Renal cortical epithelial cell (primary cell): Measurements from ENCODE around the gene UNC5A. TPM values are rescaled to one million over a fixed set of nuclear protein-coding genes. Genes with fewer than 3 reads are reported as not detected.

Source experiments
- DNase-seq: peaks from one replicate; pipeline ENCODE4 v3.0.0-alpha.2; 2011; ENCODE audit warnings: low read depth
- total RNA-seq: library from RNA; depleted of rRNA; stranded (reverse); fragments of >200 nt; gene quantifications from 2 replicates; pipeline ENCODE4 v1.2.3, GENCODE V29; 2014

UNC5A gene
- total RNA-seq, 1 donor from 2014 or later, result 2.2 TPM

DNA sequence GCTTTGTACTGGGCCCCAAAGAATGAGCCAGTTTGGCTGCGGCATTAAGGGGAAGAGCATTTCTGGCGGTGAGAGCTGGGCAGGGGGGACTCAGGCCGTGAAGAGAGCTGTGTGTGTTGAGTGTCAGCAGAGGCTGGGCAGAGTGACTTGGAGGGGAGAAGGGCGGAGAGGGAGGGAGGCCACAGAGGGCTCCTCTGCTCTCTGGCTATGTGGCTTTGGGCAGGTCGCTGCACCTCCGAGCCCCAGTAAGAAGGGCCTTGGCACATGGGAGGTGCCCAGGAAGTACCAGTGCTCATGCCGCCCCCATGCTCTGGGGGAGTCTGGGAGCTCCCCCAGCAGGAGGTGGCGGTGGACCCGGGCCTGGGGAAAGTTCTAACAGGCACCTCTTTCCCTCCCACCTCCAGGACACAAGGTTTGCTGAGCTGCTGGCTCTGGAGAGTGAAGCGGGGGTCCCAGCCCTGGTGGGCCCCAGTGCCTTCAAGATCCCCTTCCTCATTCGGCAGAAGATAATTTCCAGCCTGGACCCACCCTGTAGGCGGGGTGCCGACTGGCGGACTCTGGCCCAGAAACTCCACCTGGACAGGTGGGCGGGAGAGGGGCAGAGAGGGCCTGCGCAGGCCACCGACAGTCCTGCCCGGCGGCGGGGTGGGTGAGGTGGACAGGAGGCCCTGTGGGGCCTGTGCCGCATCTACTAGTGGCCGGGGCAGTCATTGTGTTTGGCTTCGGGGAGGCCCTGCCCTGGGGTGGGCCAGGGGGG is 68.7 kb downstream of the UNC5A start:
- no peak for DNase-seq

DNA sequence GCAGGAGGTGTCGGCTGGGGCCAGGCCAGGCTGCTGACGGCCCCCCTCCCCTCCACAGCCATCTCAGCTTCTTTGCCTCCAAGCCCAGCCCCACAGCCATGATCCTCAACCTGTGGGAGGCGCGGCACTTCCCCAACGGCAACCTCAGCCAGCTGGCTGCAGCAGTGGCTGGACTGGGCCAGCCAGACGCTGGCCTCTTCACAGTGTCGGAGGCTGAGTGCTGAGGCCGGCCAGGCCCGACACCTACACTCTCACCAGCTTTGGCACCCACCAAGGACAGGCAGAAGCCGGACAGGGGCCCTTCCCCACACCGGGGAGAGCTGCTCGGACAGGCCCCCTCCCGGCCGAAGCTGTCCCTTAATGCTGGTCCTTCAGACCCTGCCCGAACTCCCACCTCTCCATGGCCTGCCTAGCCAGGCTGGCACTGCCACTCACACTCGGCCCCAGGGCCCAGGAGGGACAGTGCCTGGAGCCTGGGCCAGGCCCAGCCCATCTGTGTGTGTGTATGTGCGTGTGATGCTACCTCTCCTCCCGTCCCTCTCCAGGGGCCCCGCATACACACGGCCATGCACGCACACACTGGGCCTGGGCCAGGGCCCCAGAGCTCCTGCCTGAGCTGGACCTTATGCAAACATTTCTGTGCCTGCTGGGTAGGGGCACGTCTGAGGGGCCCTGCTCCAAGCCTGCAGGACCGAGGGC is 69.5 kb downstream of the UNC5A start:
- no peak for DNase-seq

DNA sequence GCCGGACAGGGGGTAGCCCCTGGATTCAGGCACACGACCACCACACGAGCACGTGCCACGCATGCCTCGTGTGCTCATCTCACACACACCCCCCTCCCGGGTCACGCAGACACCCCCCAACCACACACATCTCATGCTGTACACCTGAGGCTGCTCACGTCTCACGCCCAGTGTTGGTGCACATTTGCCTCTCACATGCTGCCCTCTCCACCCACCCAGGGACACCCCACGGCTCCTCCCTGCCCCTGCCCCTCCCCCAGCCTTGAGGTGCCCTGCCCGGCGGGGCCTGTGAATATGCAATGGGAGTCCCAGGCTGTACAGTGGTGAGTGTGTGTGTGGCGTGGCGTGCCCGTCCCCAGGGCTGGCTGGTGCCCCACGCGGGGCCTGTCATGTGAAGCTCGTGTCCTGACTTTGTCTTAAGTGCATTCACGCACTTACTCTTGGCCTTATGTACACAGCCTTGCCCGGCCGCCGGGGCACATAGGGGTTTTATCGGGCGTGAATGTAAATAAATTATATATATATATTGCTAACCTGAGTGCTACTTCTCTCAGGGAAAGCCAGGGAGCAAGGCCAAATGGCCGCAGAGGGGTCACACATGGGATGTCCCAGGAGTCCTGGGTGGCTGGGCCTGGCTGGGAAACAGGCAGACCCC is 70.1 kb downstream of the UNC5A start:
- DNase-seq, result no peak

DNA sequence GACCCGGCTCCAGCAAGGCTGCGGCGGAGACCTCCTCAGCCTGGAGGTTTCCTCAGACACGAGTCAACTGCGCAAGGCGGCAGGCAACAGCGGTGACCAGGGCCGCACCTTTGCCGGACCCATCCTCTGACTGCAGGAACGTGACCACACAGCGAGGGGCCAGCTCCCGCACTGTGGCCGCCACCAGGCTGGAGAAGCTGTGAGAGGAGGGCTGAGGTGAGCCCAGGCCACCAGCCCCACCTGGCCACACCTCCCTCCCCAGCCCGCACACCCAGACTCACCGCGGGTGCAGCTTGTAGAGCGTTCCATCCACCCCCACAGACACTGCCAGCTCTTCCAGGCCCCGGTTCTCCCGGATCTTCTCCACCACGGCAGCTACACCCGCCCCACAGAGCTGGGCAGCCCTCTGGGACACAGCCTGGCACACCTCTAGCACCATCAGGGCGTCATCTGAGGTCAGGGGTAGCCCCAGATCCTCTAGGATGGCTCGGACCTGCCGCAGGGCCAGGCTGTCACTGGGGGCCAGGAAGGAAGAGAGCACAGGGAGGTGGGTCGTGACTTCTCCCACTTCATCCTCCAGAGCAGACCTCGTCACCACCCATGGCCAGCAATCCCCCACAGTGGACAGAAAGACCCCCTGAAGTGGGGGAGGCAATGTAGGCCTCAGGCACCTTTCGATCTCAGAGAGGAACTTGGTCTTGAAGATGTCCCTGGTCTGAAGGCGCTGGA is 70.8 kb downstream of the UNC5A start:
- no peak for DNase-seq

DNA sequence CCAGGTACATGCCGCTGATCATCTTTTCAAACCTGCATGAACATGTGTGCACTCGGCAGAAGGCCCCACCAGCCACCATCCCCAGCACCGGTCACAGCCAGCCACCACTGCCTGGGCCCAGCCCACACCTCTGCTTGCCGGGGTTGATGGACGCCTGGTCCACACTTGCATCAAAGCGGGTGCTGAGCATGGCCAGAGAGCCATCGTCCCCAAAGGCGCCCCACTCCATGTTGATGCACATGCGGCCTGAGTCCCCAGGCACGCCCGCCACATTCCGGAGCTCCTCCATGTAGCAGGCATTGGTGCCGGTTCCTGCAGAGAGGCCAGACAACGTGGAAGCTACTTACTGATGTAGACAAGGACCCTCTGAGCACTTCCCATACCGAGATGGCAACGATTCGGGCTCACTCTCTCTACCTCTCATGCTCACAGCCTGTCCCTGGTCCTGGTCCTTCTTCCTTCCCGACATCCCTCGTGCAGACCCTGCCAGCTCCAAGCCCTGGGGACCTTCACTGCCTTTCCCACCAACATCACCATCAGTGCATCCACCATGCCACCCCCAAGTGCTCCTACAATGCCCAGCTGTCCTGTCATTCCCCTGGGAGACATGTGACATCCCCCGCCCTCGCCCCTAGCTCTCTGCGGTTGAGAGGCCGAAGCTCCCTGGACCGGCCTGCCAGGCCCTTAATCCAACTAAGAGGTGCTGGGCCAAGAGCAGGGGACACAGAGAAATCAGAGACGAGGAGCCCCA is 71.6 kb downstream of the UNC5A start:
- no peak for DNase-seq

DNA sequence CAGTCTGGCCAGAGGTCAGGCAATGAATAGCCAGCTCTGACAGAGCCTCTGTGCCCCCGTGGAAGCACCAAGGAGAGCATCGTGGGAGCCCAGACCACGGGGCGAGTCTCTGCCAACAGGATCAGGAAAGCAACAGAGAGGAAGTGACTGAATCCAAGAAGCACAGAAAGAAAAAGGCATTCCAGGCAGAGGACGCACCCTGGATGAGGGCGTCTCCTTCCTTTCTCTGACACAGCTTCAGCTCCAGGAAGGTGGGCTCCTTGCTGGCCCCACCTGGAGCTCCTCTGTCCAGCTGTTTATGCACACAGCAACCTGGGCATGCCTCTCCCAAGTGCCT is 72.2 kb downstream of the UNC5A start:
- no peak for DNase-seq

DNA sequence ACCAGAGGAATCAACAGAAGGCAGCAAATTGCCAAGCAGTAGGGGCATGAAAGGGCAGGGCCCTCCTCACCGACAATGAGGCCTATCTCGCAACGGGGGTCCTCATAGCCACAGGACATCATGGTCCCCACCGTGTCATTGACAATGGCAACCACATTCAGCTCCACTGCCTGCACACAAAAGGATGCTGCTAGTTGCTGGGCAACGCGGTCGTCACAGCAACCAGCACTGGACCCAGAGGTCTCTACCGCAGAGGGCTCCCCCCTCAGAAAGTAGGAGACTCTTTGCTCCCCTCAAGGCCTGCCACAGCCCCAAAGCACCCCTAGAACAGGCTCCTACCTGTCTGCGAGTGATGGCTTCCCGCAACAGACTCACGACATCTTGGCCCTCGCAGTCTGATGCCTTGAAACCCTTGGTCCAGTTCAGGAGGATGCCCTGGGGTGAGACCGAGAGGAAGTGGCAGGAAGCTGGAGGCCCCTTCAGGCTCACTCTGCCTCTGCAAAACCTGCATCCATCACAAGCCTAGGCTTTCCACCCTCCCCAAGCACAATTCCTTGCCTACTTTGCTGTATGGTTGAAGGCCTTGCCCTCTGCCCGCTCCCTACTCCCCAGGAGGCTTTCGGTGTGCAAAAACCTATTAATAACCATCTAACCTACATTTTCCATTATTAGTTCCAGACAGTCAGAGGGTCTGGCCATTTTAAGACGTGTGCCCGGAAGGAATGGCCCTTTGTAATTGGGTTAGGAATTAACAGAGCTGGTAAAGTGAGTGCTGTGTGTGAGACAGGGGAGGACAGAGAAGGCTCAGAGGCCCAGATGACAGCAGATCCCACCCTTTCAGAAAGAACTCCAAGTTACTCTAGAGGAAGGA is 73.6 kb downstream of the UNC5A start:
- DNase-seq, result no peak

DNA sequence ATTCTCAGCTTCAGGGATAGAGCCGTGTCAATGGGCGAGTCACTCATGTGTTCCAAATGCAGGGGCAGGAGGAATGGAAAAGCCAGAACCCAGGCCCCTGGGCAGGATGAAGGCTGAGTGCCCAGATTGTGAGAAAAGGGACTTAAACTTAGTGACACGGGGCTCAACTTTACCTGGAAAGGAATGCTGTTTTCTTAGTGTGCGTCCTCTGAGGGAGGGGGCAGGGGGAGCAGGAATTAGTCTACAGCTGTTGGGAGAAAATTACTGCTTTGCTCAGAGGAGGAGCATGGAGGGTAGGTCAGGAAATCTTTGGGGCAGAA is 74.2 kb downstream of the UNC5A start:
- peak; percentile 27 for DNase-seq

DNA sequence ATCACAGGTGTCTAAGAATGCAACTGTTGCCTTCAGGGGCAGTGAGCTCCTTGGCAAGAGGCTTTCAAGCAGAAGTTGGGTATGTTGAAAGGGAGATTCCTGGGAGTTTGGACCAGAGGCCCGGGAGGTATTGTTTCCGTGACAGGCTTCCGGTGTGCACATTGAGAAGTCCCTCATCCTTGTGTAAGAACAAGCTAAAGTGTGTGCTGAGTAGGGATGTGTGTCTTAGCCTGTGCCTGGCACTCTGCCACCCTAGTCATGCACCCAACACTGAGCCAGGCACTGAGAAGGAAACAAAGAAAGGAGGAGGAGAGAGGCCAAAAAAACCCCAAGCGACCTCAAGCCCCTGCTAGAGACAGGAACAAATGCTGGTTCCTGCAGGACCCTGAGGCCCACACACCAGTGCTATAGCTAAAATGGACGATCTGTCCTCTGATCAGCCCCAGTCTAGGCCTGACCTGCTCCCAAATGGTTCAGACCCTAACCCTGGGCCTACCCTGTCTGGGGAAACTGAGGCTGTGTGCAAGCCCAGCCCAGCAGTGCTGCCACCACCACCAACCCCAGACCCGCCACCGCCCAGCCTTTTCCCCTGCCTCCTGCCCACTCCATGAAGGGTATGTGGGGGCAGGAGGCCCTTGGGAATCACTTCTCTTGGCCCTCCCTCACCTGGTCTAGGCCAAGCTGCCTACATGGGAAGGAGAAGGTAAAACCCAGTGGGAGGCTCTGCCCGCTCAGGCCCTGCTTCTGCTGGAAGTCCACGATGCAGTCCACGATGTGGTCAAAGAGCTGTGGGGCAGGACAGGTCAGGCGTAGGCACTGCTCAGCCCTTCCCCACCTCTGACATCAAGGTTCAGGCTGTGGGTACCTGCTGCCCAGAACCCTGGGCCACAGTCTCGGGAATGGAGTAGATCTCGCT is 76.2 kb downstream of the UNC5A start:
- DNase-seq, result no peak

DNA sequence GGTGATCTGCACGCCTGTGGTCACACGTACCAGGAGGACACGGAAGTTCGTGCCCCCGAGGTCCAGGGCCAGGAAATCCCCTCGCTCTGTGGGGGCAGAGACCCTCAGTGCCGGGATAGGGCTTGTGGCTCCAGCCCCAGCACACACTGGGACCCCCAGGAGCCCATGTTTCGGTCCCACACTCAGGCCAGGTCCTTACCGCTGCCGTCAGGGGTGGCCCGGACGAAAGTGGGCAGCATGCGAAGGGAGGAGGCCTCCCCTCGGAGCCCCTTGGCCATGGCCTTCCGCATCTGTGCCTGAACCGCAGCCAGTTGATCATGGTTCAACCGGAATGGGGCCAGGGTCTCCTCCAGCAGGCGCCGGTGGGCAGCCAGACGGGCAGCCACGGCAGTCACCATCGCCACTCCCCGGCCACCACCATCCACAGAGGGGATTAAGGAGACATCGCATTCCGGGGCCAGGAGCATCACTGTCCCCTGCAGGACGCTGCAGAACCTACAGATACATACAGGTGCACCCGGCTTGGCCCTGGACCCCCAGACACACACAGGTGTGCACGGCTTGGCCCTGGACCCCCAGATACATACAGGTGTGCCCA is 77.0 kb downstream of the UNC5A start:
- no peak for DNase-seq

DNA sequence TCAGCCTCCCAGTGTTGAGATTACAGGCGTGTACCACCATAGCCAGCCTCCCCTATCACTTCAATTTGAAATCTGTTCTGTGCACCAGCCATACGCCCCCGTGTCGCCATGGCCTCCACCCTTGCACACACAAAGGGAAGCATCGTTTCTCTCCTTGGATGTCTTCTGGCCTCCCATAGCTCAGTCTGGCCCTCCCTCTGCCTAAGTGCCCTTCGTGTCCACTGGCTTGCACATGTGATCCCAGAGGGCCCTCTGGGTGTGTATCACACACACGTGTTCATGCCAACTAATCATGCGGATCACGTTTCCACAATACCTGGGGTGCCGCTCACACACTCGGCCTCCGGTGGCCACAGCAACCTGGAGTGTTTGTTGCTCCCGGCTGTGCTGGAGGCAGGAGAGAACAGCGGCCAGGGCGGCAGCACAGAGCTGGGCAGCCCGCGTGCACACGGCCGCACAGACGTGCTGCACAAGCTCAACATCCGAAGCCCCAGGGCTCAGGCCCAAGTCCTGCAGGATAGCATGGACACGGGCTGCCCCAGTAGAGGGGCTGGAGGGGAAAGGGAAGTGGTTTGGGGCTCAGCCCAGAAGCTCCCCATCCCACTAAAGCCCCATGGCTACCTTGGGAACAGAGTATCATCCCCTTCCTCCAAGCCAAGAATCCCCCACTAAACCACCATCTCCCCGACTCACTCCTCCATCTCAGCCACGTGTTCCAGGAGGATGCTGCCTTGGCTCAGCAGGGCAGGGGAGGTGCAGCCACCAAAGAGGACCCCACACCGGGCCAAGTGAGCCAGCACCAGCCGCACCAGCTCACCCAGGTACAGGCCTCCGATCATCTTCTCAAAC is 77.9 kb downstream of the UNC5A start:
- DNase-seq, result no peak

DNA sequence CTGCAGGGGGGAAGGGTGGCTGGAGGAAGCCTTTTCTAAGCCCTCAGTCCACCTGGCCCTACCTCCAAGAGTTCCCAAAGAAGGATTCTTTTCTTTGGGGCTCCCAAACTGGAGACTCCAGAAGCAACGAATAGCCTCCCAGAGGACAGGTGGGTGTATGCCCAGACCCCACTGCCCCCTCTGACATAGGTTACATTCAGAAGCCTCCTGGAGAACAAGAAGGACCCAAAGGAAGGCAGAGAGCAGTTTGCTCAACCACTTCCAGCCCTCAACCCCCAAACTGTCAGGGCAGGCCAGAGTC is 78.5 kb downstream of the UNC5A start:
- no peak for DNase-seq

DNA sequence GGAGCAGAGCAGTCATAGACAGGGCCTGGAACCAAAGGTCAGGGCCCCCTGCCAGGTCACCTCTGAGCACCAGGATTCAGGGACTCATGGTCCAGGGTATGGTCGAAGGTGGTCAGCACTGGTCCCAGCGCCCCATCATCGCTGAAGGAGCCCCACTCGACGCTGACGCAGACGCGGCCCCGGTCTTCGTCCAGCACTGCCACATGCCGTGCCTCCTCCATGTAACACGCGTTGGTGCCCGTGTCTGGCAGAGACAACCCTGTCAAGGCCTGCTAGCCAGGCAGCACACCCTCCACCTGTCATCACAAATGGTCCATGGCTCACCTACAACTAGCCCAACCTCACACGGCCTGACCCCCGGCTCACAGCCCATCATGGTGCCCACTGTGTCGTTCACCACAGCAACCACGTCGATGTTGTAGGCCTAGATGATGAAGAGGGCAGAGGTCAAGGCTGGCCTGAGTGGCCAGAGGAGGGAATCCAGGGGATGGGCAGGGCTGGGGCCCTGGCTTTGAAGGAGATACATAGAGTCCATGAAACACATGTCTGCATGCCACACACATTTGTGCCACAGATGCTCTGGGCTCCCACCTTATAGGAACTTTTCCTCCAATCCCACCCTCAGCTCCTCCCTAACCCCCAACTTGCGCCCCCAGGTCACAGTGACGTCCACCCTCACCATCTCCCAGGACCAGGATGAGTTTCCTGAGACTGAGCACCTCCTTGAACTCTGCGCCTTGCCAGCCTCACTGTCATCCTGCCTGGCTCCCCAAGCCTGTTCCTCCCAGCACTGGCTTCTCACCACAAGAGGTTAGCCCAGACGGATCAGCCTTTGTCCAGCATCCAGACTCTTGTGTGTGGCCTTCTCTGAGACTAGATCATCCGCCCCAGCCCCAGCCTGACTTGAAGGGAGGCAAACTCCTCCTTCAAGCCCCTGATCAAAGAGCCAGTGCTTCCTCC is 79.2 kb downstream of the UNC5A start:
- no peak for DNase-seq

DNA sequence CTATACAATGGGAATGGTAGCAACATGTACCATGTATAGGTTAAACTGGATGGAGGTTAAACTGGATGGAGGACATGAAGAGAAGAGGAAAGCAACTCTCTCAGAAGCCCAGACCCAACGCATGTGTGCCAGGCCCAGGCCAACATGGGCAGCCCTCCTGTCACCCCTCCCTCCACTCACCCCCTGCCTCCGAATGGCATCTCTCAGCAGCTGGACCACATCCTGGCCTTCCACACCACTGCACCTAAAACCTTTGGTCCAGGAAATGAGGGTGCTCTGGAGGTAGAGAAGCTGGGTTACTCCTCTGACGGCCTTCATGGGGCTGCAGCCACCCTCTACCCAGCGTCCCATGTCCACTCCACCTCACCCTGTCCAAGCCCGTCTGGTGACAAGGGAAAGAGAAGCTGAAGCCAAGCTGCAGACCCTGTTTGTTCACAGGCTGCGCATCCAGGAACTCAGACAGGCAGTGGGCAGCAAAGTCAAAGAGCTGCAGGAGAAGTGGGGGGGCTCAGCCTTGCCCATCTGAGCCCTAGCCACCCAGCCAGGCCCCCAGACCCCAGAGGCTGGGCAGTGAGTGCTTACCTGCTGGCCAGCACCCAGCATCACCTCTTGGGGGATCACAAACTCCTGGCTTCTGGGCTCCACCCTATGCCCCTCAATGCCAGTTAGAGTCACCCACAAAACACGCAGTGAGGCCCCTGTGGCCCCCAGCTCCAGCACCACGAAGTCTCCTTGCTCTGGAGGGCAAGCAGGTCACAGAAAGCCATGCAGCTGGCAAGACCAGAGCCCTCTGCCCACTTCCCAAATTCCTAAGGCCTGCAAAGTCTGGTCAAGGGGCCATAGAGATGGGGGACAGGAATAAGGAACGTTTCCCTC is 80.3 kb downstream of the UNC5A start:
- DNase-seq, result no peak

DNA sequence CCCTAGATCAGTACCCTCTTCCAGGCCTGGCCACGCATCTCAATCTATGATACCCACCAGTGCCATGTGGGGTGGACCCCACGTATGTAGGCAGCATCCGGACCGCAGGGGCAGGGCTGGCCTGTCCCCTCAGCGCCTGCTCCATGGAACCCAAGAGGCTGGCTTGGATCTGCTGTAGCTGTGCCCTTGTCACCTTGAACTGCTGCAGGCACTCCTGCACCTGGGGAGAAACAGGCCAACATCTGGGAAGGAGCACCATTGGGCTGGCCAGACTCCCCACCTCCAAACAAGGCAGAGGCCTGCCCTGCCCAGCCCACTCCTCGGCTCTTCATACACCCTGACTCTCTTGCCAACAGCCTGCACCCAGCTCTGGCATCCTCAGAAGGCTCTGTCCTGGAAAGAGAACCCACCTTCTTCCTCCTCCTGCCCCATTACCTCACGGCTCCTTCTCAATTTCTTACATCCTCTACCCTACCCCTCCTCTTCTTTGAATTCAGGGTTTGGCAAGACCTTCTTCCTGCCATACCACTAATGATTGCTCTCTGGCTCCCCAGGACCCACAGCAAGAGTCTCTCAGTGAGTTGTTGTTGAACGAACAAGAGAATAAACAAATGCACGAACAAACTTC is 81.1 kb downstream of the UNC5A start:
- DNase-seq, result no peak

DNA sequence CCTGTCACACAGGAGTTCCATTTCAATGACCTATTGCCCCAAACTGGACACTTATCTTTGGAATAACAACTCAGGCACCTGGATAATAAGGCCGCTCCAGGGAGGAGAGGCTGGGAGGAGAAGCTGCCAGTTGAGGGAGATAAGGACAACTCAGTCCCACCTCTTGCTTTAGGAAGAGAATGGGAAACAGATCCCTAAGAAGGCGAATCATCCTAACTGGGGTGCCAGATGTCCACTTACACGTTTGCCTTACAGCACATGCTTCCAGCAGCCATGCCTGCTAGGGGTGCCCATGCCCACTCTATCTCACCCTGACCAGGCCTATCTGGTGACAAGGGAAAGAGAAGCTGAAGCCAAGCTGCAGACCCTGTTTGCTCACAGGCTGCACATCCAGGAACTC is 82.3 kb downstream of the UNC5A start:
- DNase-seq, result no peak
